DND-41 (cell line): Measurements from ENCODE around the gene SPRY4.
"Not testable (repeated sequence)": the region's sequence is repeated elsewhere in the genome, so short reads cannot be mapped to it uniquely, and the experiment has no call there.

Source experiments
- ATAC-seq: fragments of 200-7000 bp; cut with Tn5 transposase; 3 replicates; pipeline ENCODE4 v1.9.1; 2021; ENCODE audit warnings: low read depth; ENCODE audit not compliant: insufficient read depth
- DNase-seq: peaks from one replicate; pipeline ENCODE4 v3.0.0-alpha.2; 2020
- H2AFZ ChIP-seq: 2 replicates; pipeline ENCODE4 v1.6.0; 2012; ENCODE audit warnings: low read depth, low read length
- H3K27ac ChIP-seq: 2 replicates; pipeline ENCODE4 v1.5.1; 2012; ENCODE audit warnings: low read length, inconsistent platforms
- H3K27me3 ChIP-seq: fragments of 200-600 bp; sonication (generic); 2 replicates; pipeline ENCODE4 v1.6.0; 2012; ENCODE audit warnings: low read length, mild to moderate bottlenecking, inconsistent platforms; ENCODE audit not compliant: insufficient read depth, poor library complexity
- H3K36me3 ChIP-seq: 2 replicates; pipeline ENCODE4 v1.5.1; 2012; ENCODE audit warnings: low read length, inconsistent platforms; ENCODE audit not compliant: insufficient read depth
- H3K4me1 ChIP-seq: 2 replicates; pipeline ENCODE4 v1.5.1; 2012; ENCODE audit warnings: mild to moderate bottlenecking, low read length; ENCODE audit not compliant: insufficient read depth
- H3K4me2 ChIP-seq: 2 replicates; pipeline ENCODE4 v1.6.0; 2012; ENCODE audit warnings: mild to moderate bottlenecking, moderate library complexity, low read length, inconsistent platforms; ENCODE audit not compliant: insufficient read depth
- H3K4me3 ChIP-seq, 2 experiments: fragments of 200-600 bp in 1 of 2; shearing (Covaris generic) in 1 of 2; 2 replicates each; pipeline ENCODE4 v1.5.1; 2012 to 2016; ENCODE audit warnings: inconsistent platforms in 2 of 2, low read length in 2 of 2, mild to moderate bottlenecking in 2 of 2, low read depth in 1 of 2, moderate library complexity in 1 of 2
- H3K79me2 ChIP-seq: 2 replicates; pipeline ENCODE4 v1.6.0; 2012; ENCODE audit warnings: low read length, inconsistent platforms; ENCODE audit not compliant: insufficient read depth
- H3K9ac ChIP-seq: 2 replicates; pipeline ENCODE4 v1.6.0; 2012; ENCODE audit warnings: low read depth, mild to moderate bottlenecking, inconsistent platforms, low read length, moderate library complexity
- H3K9me3 ChIP-seq: 2 replicates; pipeline ENCODE4 v1.5.1; 2012; ENCODE audit warnings: low read length, moderate library complexity, mild to moderate bottlenecking, inconsistent platforms; ENCODE audit not compliant: insufficient read depth, severe bottlenecking
- H4K20me1 ChIP-seq: 2 replicates; pipeline ENCODE4 v1.6.0; 2012; ENCODE audit warnings: low read length; ENCODE audit not compliant: insufficient read depth
- CTCF ChIP-seq: IDR thresholded peaks from 2 replicates; pipeline ENCODE4 v1.5.1; 2012; ENCODE audit warnings: borderline replicate concordance, low read length, moderate library complexity, mild to moderate bottlenecking; ENCODE audit not compliant: poor library complexity, severe bottlenecking; ENCODE audit errors: extremely low read depth
- EZH2 ChIP-seq: IDR thresholded peaks from 3 replicates; pipeline ENCODE4 v1.6.1; 2012; ENCODE audit warnings: borderline replicate concordance, low read depth, mild to moderate bottlenecking, moderate library complexity, low read length, inconsistent platforms; ENCODE audit not compliant: severe bottlenecking

The SPRY4 gene

DNA sequence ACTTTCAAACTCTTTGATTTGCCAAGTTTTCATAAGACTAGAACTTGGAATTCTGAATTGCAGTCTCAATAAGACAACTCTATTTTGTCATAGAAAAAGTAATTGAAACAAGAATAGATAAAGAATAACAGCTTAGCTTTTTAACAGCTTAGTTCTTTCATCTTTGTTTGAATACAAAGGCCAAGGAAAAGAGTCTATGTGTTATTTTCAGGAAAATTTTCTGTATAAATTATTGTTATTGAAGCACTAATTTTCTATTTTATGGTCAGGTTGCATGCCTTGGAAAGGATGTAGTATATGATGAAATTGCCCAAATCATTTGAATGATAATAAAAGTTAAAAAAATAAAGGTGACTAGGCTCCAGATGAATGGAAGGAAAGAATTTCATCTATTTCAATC lies 25.2 kb upstream of the SPRY4 start:
- no peak for DNase-seq
- Histone ChIP-seq H3K4me1 (no peaks in the 10 kb centered on the region), H2AFZ (no peak overlapping the region), H3K27ac (no peak overlapping the region), H3K4me2 (no peak overlapping the region), H3K4me3 (no peak overlapping the region), H3K9ac (no peak overlapping the region), H3K79me2 (no peaks in the 10 kb centered on the region), H3K9me3 (peaks cover 12% of the 10 kb centered on the region), H4K20me1 (no peaks in the 10 kb centered on the region), H3K36me3 (no peaks in the 10 kb centered on the region), H3K27me3 (peaks cover 2% of the 10 kb centered on the region)
- no peak for ATAC-seq
- no peak for TF ChIP-seq CTCF
- TF ChIP-seq EZH2: no peak

- TF ChIP-seq EZH2: no peak
- no peak for TF ChIP-seq CTCF
- H3K27ac ChIP-seq: no peak overlapping the region
- no peaks in the 10 kb centered on the region for H3K36me3 ChIP-seq
- no peaks in the 10 kb centered on the region for H3K79me2 ChIP-seq
- no peak overlapping the region for H2AFZ ChIP-seq
- no peaks in the 10 kb centered on the region for H3K4me1 ChIP-seq
- H3K4me2 ChIP-seq: no peak overlapping the region
- H3K9ac ChIP-seq: no peak overlapping the region
- H3K9me3 ChIP-seq: peaks cover 31% of the 10 kb centered on the region
- H4K20me1 ChIP-seq: no peaks in the 10 kb centered on the region
- ATAC-seq (no peak), DNase-seq (no peak)
- H3K4me3 ChIP-seq: no peak overlapping the region
- H3K27me3 ChIP-seq: no peaks in the 10 kb centered on the region
Observed at GRCh38 chr5:142346706-142347105, 21.9 kb upstream of the SPRY4 start.

- not testable (repeated sequence) for H2AFZ ChIP-seq, H3K9ac ChIP-seq, H3K27me3 ChIP-seq, H3K4me3 ChIP-seq, ATAC-seq, H4K20me1 ChIP-seq, H3K27ac ChIP-seq, H3K4me1 ChIP-seq, H3K79me2 ChIP-seq, H3K4me2 ChIP-seq, DNase-seq, H3K36me3 ChIP-seq
- H3K9me3 ChIP-seq: peaks cover 35% of the 10 kb centered on the region
Observed at GRCh38 chr5:142344915-142345314, 20.1 kb upstream of the SPRY4 start.

DNA sequence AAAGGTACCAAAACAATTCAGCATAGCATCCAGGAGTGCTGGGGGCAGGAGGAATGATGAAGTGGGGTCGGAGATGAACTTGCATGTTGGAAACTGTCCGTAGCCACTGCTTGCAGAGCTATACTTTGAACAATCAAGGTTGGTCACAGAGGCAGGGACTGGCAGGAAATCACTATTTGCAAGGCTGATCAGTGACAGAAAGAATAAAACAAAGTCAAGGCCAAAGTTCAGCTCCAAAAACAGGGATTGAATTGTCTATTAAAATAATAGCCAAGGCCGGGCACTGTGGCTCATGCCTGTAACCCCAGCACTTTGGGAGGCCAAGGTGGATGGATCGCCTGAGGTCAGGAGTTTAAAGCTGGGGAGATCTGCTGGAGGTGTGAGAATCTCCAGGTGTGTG lies 18.7 kb upstream of the SPRY4 start:
- H3K27ac ChIP-seq: no peak overlapping the region
- peaks cover 35% of the 10 kb centered on the region for H3K9me3 ChIP-seq
- no peak for ATAC-seq

More for the DNA sequence above, 18.7 kb upstream of the SPRY4 start:
- no peak overlapping the region for H3K4me2 ChIP-seq
- H3K4me3 ChIP-seq: no peak overlapping the region
- H3K79me2 ChIP-seq: no peaks in the 10 kb centered on the region
- TF ChIP-seq CTCF: no peak
- no peak for TF ChIP-seq EZH2
- no peaks in the 10 kb centered on the region for H4K20me1 ChIP-seq
- no peak overlapping the region for H2AFZ ChIP-seq
- no peaks in the 10 kb centered on the region for H3K36me3 ChIP-seq
- no peaks in the 10 kb centered on the region for H3K4me1 ChIP-seq
- no peak for DNase-seq
- no peak overlapping the region for H3K9ac ChIP-seq
- H3K27me3 ChIP-seq: no peaks in the 10 kb centered on the region
